Measurements from ENCODE around the gene TBC1D7.

DNA sequence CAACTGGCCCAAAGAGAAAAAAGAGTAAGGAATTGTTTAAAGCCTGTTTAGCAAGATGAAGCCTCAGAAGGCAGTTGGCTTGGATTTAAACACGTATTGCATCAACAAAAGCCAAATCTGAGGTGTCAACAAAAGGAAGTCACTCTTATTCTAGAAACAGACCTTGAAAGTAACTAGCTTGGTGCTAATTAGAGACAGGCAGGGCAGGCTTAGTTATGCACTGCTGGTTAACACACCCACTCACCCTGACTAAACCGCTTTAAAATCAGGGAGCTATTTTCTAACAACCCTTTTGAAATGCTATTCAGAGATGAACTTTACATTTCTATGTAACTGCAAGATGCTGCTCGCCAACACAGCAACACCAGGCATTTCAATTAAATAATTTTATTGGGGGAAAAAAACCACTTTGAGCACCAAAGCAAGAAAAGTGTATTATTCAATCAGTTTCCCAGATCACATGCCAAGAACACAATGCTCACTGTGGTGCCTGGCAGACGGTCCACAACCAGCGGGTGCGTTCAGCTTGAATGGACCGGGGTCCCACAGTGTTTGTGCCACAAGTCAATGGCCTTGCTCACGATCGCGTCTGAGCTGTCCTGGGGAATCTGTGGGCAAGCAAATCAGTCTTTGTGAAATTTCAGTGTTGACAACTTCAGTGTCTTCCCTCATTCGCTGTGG lies 23.6 kb downstream of the TBC1D7 start:
- TF ChIP-seq, protein P1, sequence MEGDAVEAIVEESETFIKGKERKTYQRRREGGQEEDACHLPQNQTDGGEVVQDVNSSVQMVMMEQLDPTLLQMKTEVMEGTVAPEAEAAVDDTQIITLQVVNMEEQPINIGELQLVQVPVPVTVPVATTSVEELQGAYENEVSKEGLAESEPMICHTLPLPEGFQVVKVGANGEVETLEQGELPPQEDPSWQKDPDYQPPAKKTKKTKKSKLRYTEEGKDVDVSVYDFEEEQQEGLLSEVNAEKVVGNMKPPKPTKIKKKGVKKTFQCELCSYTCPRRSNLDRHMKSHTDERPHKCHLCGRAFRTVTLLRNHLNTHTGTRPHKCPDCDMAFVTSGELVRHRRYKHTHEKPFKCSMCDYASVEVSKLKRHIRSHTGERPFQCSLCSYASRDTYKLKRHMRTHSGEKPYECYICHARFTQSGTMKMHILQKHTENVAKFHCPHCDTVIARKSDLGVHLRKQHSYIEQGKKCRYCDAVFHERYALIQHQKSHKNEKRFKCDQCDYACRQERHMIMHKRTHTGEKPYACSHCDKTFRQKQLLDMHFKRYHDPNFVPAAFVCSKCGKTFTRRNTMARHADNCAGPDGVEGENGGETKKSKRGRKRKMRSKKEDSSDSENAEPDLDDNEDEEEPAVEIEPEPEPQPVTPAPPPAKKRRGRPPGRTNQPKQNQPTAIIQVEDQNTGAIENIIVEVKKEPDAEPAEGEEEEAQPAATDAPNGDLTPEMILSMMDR (IDR thresholded peaks at IDR 0.05 in 2 of 3, conservative IDR thresholded peaks at IDR 0.05 in 1 of 3; ENCODE audit: borderline replicate concordance in 1 of 3, insufficient read depth in 1 of 3, low read depth in 2 of 3, low read length in 2 of 3), result no peak
- TF ChIP-seq EZH2 (IDR thresholded peaks at IDR 0.05) (no peak), POLR2AphosphoS5 (IDR thresholded peaks at IDR 0.05; ENCODE audit: low read depth, low read length) (no peak), POLR2A (IDR thresholded peaks at IDR 0.05; ENCODE audit: borderline replicate concordance, extremely low read depth, insufficient read depth, insufficient read length) (no peak), SP1 (IDR thresholded peaks at IDR 0.05; ENCODE audit: low read depth) (no peak), EGR1 (IDR thresholded peaks at IDR 0.05; ENCODE audit: low read depth) (no peak)
- TF ChIP-seq, protein P2, sequence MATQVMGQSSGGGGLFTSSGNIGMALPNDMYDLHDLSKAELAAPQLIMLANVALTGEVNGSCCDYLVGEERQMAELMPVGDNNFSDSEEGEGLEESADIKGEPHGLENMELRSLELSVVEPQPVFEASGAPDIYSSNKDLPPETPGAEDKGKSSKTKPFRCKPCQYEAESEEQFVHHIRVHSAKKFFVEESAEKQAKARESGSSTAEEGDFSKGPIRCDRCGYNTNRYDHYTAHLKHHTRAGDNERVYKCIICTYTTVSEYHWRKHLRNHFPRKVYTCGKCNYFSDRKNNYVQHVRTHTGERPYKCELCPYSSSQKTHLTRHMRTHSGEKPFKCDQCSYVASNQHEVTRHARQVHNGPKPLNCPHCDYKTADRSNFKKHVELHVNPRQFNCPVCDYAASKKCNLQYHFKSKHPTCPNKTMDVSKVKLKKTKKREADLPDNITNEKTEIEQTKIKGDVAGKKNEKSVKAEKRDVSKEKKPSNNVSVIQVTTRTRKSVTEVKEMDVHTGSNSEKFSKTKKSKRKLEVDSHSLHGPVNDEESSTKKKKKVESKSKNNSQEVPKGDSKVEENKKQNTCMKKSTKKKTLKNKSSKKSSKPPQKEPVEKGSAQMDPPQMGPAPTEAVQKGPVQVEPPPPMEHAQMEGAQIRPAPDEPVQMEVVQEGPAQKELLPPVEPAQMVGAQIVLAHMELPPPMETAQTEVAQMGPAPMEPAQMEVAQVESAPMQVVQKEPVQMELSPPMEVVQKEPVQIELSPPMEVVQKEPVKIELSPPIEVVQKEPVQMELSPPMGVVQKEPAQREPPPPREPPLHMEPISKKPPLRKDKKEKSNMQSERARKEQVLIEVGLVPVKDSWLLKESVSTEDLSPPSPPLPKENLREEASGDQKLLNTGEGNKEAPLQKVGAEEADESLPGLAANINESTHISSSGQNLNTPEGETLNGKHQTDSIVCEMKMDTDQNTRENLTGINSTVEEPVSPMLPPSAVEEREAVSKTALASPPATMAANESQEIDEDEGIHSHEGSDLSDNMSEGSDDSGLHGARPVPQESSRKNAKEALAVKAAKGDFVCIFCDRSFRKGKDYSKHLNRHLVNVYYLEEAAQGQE (IDR thresholded peaks at IDR 0.05; ENCODE audit: low read depth), result no peak
- TF ChIP-seq, protein P3, sequence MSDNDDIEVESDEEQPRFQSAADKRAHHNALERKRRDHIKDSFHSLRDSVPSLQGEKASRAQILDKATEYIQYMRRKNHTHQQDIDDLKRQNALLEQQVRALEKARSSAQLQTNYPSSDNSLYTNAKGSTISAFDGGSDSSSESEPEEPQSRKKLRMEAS (IDR thresholded peaks at IDR 0.05), result no peak

All from HCT116 (cell line).